GM18858 (cell line): ENCODE data around the gene STPG3.
"Not testable (repeated sequence)": the region's sequence is repeated elsewhere in the genome, so short reads cannot be mapped to it uniquely, and the experiment has no call there.

ENCODE experiments used
- ATAC-seq: cut with Tn5 transposase; IDR thresholded peaks from one replicate; pipeline ENCODE4 v1.9.1; 2021; ENCODE audit not compliant: unreplicated experiment

Gene STPG3

GRCh38 chr9:137232510-137232909 is 18.6 kb upstream of the STPG3 start:
- ATAC-seq = no peak

GRCh38 chr9:137233143-137233980 is 17.7 kb upstream of the STPG3 start:
- no peak for ATAC-seq

- no peak for ATAC-seq
Measured at GRCh38 chr9:137234055-137234697, 16.9 kb upstream of the STPG3 start.

GRCh38 chr9:137234758-137235423 is 16.2 kb upstream of the STPG3 start:
- ATAC-seq = no peak

- ATAC-seq = no peak
Measured at GRCh38 chr9:137235424-137236237, 15.5 kb upstream of the STPG3 start.

GRCh38 chr9:137236238-137236935 is 14.7 kb upstream of the STPG3 start:
- ATAC-seq = no peak

GRCh38 chr9:137236936-137237421 is 14.1 kb upstream of the STPG3 start:
- ATAC-seq = no peak

GRCh38 chr9:137237759-137238726 is 13.0 kb upstream of the STPG3 start:
- ATAC-seq = no peak

- ATAC-seq = not testable (repeated sequence)
Measured at GRCh38 chr9:137239541-137240200, 11.4 kb upstream of the STPG3 start.

- ATAC-seq = peak; percentile 5
Measured at GRCh38 chr9:137240318-137240840, 10.7 kb upstream of the STPG3 start.

GRCh38 chr9:137240841-137241489 is 10.1 kb upstream of the STPG3 start, which contains the start of gene TUBB4B:
Gene TUBB4B (plus strand): TSS chr9:137241287. CDS start chr9:137241361, 74 bp downstream.
- ATAC-seq = peak; percentile 64

- no peak for ATAC-seq
Measured at GRCh38 chr9:137241490-137242268, 9.4 kb upstream of the STPG3 start.

GRCh38 chr9:137242269-137243203 is 8.6 kb upstream of the STPG3 start:
- no peak for ATAC-seq

- ATAC-seq = not testable (repeated sequence)
Measured at GRCh38 chr9:137243266-137243625, 7.8 kb upstream of the STPG3 start.

- no peak for ATAC-seq
Measured at GRCh38 chr9:137243626-137244485, 7.2 kb upstream of the STPG3 start.
